NCI-H146 (cell line): ENCODE data around the gene PLLP.
"Not testable (repeated sequence)": the region's sequence is repeated elsewhere in the genome, so short reads cannot be mapped to it uniquely, and the experiment has no call there.

Experiments
- DNase-seq: peaks from one replicate; lab custom pipeline; 2025; lab: John Stamatoyannopoulos, UW

PLLP gene

GRCh38 chr16:57303021-57303909 lies 18.8 kb upstream of the PLLP start:
- DNase-seq: no peak

GRCh38 chr16:57301126-57301817 lies 16.8 kb upstream of the PLLP start:
- DNase-seq: no peak

GRCh38 chr16:57300387-57301125 lies 16.1 kb upstream of the PLLP start:
- DNase-seq: peak; percentile 97

- DNase-seq: peak; percentile 88
Measured at GRCh38 chr16:57299719-57300386, 15.4 kb upstream of the PLLP start.

GRCh38 chr16:57299009-57299718 lies 14.7 kb upstream of the PLLP start:
- DNase-seq: peak; percentile 50

GRCh38 chr16:57297856-57298255 lies 13.4 kb upstream of the PLLP start:
- peak; percentile 16 for DNase-seq

GRCh38 chr16:57289391-57290257 lies 5.2 kb upstream of the PLLP start:
- DNase-seq: no peak

- DNase-seq: no peak
Measured at GRCh38 chr16:57285379-57285778, 907 bp upstream of the PLLP start.

- no peak for DNase-seq
Measured at GRCh38 chr16:57284952-57285363, 486 bp upstream of the PLLP start.

GRCh38 chr16:57283959-57284208 lies 588 bp downstream of the PLLP start:
- no peak for DNase-seq

- no peak for DNase-seq
Measured at GRCh38 chr16:57283214-57283958, 1.1 kb downstream of the PLLP start.

GRCh38 chr16:57282510-57283213 lies 1.8 kb downstream of the PLLP start:
- DNase-seq: no peak

- no peak for DNase-seq
Measured at GRCh38 chr16:57281791-57282190, 2.7 kb downstream of the PLLP start.

- no peak for DNase-seq
Measured at GRCh38 chr16:57279780-57280638, 4.5 kb downstream of the PLLP start.

- no peak for DNase-seq
Measured at GRCh38 chr16:57278494-57278893, 6.0 kb downstream of the PLLP start.

GRCh38 chr16:57277586-57277985 lies 6.9 kb downstream of the PLLP start:
- no peak for DNase-seq

- DNase-seq: no peak
Measured at GRCh38 chr16:57276596-57276995, 7.9 kb downstream of the PLLP start.

- DNase-seq: not testable (repeated sequence)
Measured at GRCh38 chr16:57275946-57276345, 8.5 kb downstream of the PLLP start.
